22Rv1 (cell line): Measurements from ENCODE around the gene SLC27A3.
A peak's percentile ranks its signal among the peaks of the same experiment; 100 is the strongest.

ENCODE experiments used
- H3K27ac ChIP-seq: fragments of 450-650 bp; 2 replicates; pipeline ENCODE4 v1.5.1; 2017
- CTCF ChIP-seq: fragments of 450-650 bp; IDR thresholded peaks from 2 replicates; pipeline ENCODE4 v1.5.1; 2017; ENCODE audit warnings: mild to moderate bottlenecking
- ZFX ChIP-seq: fragments of 450-650 bp; IDR thresholded peaks from 2 replicates; pipeline ENCODE4 v1.6.1; 2017; ENCODE audit warnings: antibody characterized with exemption, borderline replicate concordance

The SLC27A3 gene

GRCh38 chr1:153796786-153797659 is 21.8 kb downstream of the SLC27A3 start:
- no peak overlapping the region; the same call in 1 of the 2 replicates for H3K27ac ChIP-seq
- TF ChIP-seq CTCF (peak; percentile 98), ZFX (no peak)

GRCh38 chr1:153798468-153798780 is 23.2 kb downstream of the SLC27A3 start:
- TF ChIP-seq CTCF = no peak
- TF ChIP-seq ZFX = no peak
- peak overlapping the region; percentile 20 for H3K27ac ChIP-seq

- TF ChIP-seq ZFX = no peak
- no peak for TF ChIP-seq CTCF
- H3K27ac ChIP-seq = peak overlapping the region; percentile 20
These were observed 23.8 kb downstream of the SLC27A3 start for GRCh38 chr1:153799016-153799415.

- no peak overlapping the region for H3K27ac ChIP-seq
- TF ChIP-seq ZFX (no peak), CTCF (no peak)
These were observed 24.6 kb downstream of the SLC27A3 start for GRCh38 chr1:153799566-153800465.

GRCh38 chr1:153800516-153800915 is 25.3 kb downstream of the SLC27A3 start:
- no peak for TF ChIP-seq CTCF
- TF ChIP-seq ZFX = no peak
- H3K27ac ChIP-seq = no peak overlapping the region

- TF ChIP-seq CTCF = no peak
- TF ChIP-seq ZFX = no peak
- H3K27ac ChIP-seq = no peak overlapping the region
These were observed 25.9 kb downstream of the SLC27A3 start for GRCh38 chr1:153801028-153801625.
